HepG2 (cell line): Measurements from ENCODE around the gene MMGT1. TPM values are rescaled to one million over a fixed set of nuclear protein-coding genes. Genes with fewer than 3 reads are reported as not detected.
"Not testable (repeated sequence)": the region's sequence is repeated elsewhere in the genome, so short reads cannot be mapped to it uniquely, and the experiment has no call there.

ENCODE experiments used
- ATAC-seq: fragments of 200-7000 bp; cut with Tn5 transposase; 3 replicates; pipeline ENCODE4 v1.9.1; 2020; ENCODE audit warnings: mild to moderate bottlenecking, moderate library complexity
- BruUV-seq: library from RNA; stranded (reverse); fragments of 400-500 nt; replicated peaks from 2 replicates; lab custom pipeline; 2021; lab: Mats Ljungman, UMichigan
- CTCF ChIA-PET: fragments of 300-600 bp; formaldehyde crosslinking; extraction: SDS; loops from one replicate; lab custom pipeline; 2021; ENCODE audit warnings: low total read pairs, inconsistent platforms, low intra/inter-chr PET ratio; lab: Yijun Ruan, JAX
- POLR2A ChIA-PET: fragments of 350-600 bp; sonication (Branson Sonifier 250); formaldehyde crosslinking; loops from one replicate; lab custom pipeline; 2020; ENCODE audit warnings: antibody characterized with exemption, inconsistent platforms; lab: Yijun Ruan, JAX
- DNase-seq: peaks from one replicate; pipeline ENCODE4 v3.0.0-alpha.2; 2015; ENCODE audit warnings: low spot score
- FAIRE-seq: peaks from 3 replicates; lab custom pipeline; 2011; peaks lifted over from hg19 to GRCh38; lab: Jason Lieb, UNC
- H2AFZ ChIP-seq: one replicate; pipeline ENCODE4 v1.6.1; 2011; ENCODE audit warnings: low read length, inconsistent platforms
- H3K27ac ChIP-seq: fragments of 300-600 bp; 3 replicates; pipeline ENCODE4 v1.8.0; 2011; ENCODE audit warnings: mixed run types, mild to moderate bottlenecking, mixed read lengths, low read length, inconsistent platforms; ENCODE audit not compliant: insufficient read depth; ENCODE audit errors: extremely low read length
- H3K27me3 ChIP-seq, 2 experiments: fragments of 200-600 bp in 1 of 2; 2 replicates in 1 of 2; 3 replicates in 1 of 2; pipeline versions ENCODE4 v1.6.0 to v1.8.0; 2011; ENCODE audit warnings: low read length in 2 of 2, mild to moderate bottlenecking in 2 of 2, moderate library complexity in 2 of 2, inconsistent platforms in 1 of 2; ENCODE audit not compliant: insufficient read depth in 2 of 2, control insufficient read depth in 1 of 2
- H3K36me3 ChIP-seq, 2 experiments: fragments of 200-600 bp in 1 of 2; replicated peaks in 1 of 2; 2 replicates in 1 of 2; 3 replicates in 1 of 2; pipeline versions ENCODE4 v1.5.1 to v1.8.0; 2011; ENCODE audit warnings: low read length in 2 of 2, inconsistent platforms in 1 of 2; ENCODE audit not compliant: insufficient read depth in 2 of 2, control insufficient read depth in 1 of 2
- H3K4me1 ChIP-seq: 2 replicates; pipeline ENCODE4 v1.5.1; 2012; ENCODE audit warnings: low read length, inconsistent platforms; ENCODE audit not compliant: insufficient read depth
- H3K4me2 ChIP-seq: 2 replicates; pipeline ENCODE4 v1.6.0; 2011; ENCODE audit warnings: low read depth, low read length, inconsistent platforms
- H3K4me3 ChIP-seq, 3 experiments: fragments of 200-600 bp in 1 of 3; sonication (generic), shearing (Covaris generic) in 1 of 3; replicated peaks in 1 of 3; 2 replicates each; pipeline ENCODE4 v1.5.1; 2011 to 2016; ENCODE audit warnings: low read length in 3 of 3, inconsistent platforms in 2 of 3, low read depth in 2 of 3, mild to moderate bottlenecking in 2 of 3, control low read depth in 1 of 3, mixed read lengths in 1 of 3; ENCODE audit not compliant: insufficient read depth in 1 of 3
- H3K79me2 ChIP-seq: one replicate; pipeline ENCODE4 v1.6.1; 2011; ENCODE audit warnings: low read length, inconsistent platforms; ENCODE audit not compliant: insufficient read depth
- H3K9ac ChIP-seq: 2 replicates; pipeline ENCODE4 v1.6.0; 2011; ENCODE audit warnings: mild to moderate bottlenecking, low read depth, low read length, inconsistent platforms; ENCODE audit not compliant: insufficient read depth
- H3K9me3 ChIP-seq: 2 replicates; pipeline ENCODE4 v1.5.1; 2012; ENCODE audit warnings: mild to moderate bottlenecking, low read length
- H4K20me1 ChIP-seq: 2 replicates; pipeline ENCODE4 v1.6.0; 2011; ENCODE audit warnings: inconsistent platforms, mild to moderate bottlenecking, low read length, moderate library complexity; ENCODE audit not compliant: insufficient read depth
- HOXA7 ChIP-seq: sonication (generic); formaldehyde crosslinking; IDR thresholded peaks from 2 replicates; pipeline ENCODE4 v1.8.1; 2022; ENCODE audit warnings: mild to moderate bottlenecking, missing genetic modification reagents, moderate library complexity
- STAG1 ChIP-seq: sonication (generic); formaldehyde crosslinking; IDR thresholded peaks from 2 replicates; pipeline ENCODE4 v1.4.0; 2020; ENCODE audit warnings: missing genetic modification reagents
- WGBS: methylation state at CpG from one replicate; pipeline ENCODE4 v1.1.6; 2017; ENCODE audit warnings: low lambda C conversion rate; 5-methylcytosine and 5-hydroxymethylcytosine counted together
- in situ Hi-C: cut with HindIII; loops from 2 replicates; pipeline ENCODE4 v1.10.0; 2017; ENCODE audit warnings: low pct_unique_long_range_greater_than_20kb; ENCODE audit not compliant: extremely low pct_ligation_motif_present
- intact Hi-C: fragments of 100-400 bp; cut with micrococcal nuclease; formaldehyde crosslinking; loops from one replicate; pipeline ENCODE4 v1.10.0; 2022; ENCODE audit not compliant: unreplicated experiment
- polyA plus RNA-seq, 8 experiments: library from polyadenylated mRNA; depleted of rRNA in 3 of 8; stranded (reverse) in 7 of 8; unstranded in 1 of 8; fragments of >200 nt; fragmentation: Illumina TruSeq in 4 of 8; extraction: Trizol in 4 of 8; gene quantifications; 2 replicates each; pipeline versions ENCODE4 v1.2.1 to v1.2.3, GENCODE V29; 2011 to 2016; ENCODE audit warnings: low read depth in 4 of 8, missing spikeins in 1 of 8, mixed read lengths in 1 of 8; ENCODE audit not compliant: insufficient read depth in 1 of 8
- total RNA-seq, 5 experiments: library from RNA; depleted of rRNA; stranded (reverse); fragments of >200 nt; fragmentation: Illumina TruSeq; extraction: Trizol; gene quantifications; 2 replicates each; pipeline ENCODE4 v1.2.3, GENCODE V29; 2016; ENCODE audit warnings: low read depth in 1 of 5
- TF ChIP-seq, protein P1 (sequence below): sonication (generic); formaldehyde crosslinking; IDR thresholded peaks from 2 replicates; pipeline ENCODE4 v1.5.0; 2020; ENCODE audit warnings: mild to moderate bottlenecking, missing genetic modification reagents, moderate library complexity

The MMGT1 gene
- total and polyA plus RNA-seq, 2 of the 13 experiments (the other 11 are each of a cell fraction or from before 2014, with no cell fraction given), result 7.5 to 8.8 TPM

DNA sequence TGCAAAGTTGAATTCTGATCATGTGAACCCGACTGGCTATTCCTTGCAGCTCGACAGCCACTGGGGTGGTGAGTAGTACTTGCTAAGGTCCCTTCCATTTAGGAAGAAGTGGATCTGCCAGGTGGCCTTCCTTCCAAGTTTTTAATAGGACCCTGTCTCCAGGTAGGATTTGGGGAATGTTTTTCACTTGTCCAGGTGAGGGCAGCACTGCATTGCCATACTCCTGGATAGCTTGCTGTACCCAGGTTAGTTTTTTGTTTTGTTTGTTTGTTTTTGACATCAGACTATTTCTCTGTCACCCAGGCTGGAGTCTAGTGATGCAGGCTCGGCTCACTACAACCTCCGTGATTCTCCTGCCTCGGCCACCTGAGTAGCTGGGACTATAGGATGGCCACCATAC lies 50.4 kb downstream of the MMGT1 start:
- no peak for DNase-seq

DNA sequence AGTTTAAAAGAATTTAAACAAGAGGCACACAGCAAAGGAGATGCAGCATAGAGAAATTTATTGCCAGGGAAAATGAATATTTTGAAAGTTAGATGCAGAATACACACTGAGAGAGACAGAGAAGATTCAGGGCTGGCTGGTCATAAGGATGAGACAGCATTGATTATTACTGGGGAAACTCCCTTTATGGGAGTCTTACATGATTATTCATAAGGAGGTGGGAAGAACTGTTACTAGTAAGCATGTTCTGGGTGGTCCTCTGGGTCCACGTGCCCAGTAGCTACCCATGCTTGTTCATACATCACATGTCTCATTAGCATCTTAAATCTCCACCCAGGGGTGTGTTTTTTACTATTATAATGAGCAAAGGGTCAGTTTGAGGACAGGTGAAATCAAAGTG lies 53.3 kb downstream of the MMGT1 start:
- DNase-seq, in situ Hi-C loops, H3K79me2 ChIP-seq, CTCF ChIA-PET, H4K20me1 ChIP-seq, H3K9ac ChIP-seq, ATAC-seq, H3K4me1 ChIP-seq, H3K4me2 ChIP-seq, H2AFZ ChIP-seq, POLR2A ChIA-PET, FAIRE-seq, BruUV-seq, intact Hi-C loops, H3K27me3 ChIP-seq, H3K4me3 ChIP-seq, H3K27ac ChIP-seq, H3K36me3 ChIP-seq, H3K9me3 ChIP-seq: not testable (repeated sequence)
- 0% methylated on average over 1 of the region's 1 CpG for WGBS

More for the DNA sequence above, 50.4 kb downstream of the MMGT1 start:
- no peak overlapping the region for H2AFZ ChIP-seq
- H3K36me3 ChIP-seq, result no peaks in the 10 kb centered on the region
- POLR2A ChIA-PET, result no interaction called here
- no TSS peak for BruUV-seq
- H3K9me3 ChIP-seq, result no peaks in the 10 kb centered on the region
- H3K27ac ChIP-seq, result no peak overlapping the region
- no peaks in the 10 kb centered on the region for H3K79me2 ChIP-seq
- no peaks in the 10 kb centered on the region for H3K27me3 ChIP-seq
- intact Hi-C loops (no loop called here), in situ Hi-C loops (no loop called here)
- H3K4me2 ChIP-seq, result no peak overlapping the region
- FAIRE-seq, result no peak
- TF ChIP-seq, protein P1, sequence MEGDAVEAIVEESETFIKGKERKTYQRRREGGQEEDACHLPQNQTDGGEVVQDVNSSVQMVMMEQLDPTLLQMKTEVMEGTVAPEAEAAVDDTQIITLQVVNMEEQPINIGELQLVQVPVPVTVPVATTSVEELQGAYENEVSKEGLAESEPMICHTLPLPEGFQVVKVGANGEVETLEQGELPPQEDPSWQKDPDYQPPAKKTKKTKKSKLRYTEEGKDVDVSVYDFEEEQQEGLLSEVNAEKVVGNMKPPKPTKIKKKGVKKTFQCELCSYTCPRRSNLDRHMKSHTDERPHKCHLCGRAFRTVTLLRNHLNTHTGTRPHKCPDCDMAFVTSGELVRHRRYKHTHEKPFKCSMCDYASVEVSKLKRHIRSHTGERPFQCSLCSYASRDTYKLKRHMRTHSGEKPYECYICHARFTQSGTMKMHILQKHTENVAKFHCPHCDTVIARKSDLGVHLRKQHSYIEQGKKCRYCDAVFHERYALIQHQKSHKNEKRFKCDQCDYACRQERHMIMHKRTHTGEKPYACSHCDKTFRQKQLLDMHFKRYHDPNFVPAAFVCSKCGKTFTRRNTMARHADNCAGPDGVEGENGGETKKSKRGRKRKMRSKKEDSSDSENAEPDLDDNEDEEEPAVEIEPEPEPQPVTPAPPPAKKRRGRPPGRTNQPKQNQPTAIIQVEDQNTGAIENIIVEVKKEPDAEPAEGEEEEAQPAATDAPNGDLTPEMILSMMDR (CRISPR knock-in tag), result 0 out of 2 replicates have a peak, but pooled peaks have one; percentile 26
- 0 out of 2 replicates have a peak, but pooled peaks have one; percentile 12 for TF ChIP-seq STAG1 (CRISPR knock-in tag)
- no peak for TF ChIP-seq HOXA7 (CRISPR knock-in tag)
- no peaks in the 10 kb centered on the region for H3K4me1 ChIP-seq
- 70% methylated on average over 4 of the region's 5 CpGs for WGBS
- H4K20me1 ChIP-seq, result no peaks in the 10 kb centered on the region
- H3K4me3 ChIP-seq, result no peak overlapping the region
- H3K9ac ChIP-seq, result no peak overlapping the region
- CTCF ChIA-PET, result no interaction called here
- ATAC-seq, result no peak
